ENCODE measurements around the gene B3GNT8.

GRCh38 chr19:41414461-41414860 lies 12.7 kb downstream of the B3GNT8 start:
- no peak for TF ChIP-seq CTCF (IDR thresholded peaks at IDR 0.05)
- no peak for TF ChIP-seq RAD21 (IDR thresholded peaks at IDR 0.05; ENCODE audit: low read length)
- TF ChIP-seq EP300 (IDR thresholded peaks at IDR 0.05; ENCODE audit: borderline replicate concordance in 1 of 2, low read depth in 1 of 2, low read length in 1 of 2) = no peak
- TF ChIP-seq MAX (IDR thresholded peaks at IDR 0.05; ENCODE audit: low read depth) = no peak
- no peak for TF ChIP-seq TAF1 (IDR thresholded peaks at IDR 0.05; ENCODE audit: borderline replicate concordance, low read depth, low read length)
- TF ChIP-seq POLR2AphosphoS5 (IDR thresholded peaks at IDR 0.05; ENCODE audit: low read depth, low read length) = no peak
- TF ChIP-seq USF1 (IDR thresholded peaks at IDR 0.05; ENCODE audit: borderline replicate concordance, low read depth) = no peak
